GM21825 (cell line): ENCODE results near the gene UBAC2.

Experiments used
- ATAC-seq: cut with Tn5 transposase; IDR thresholded peaks from one replicate; pipeline ENCODE4 v1.9.1; 2021; ENCODE audit warnings: mild to moderate bottlenecking, moderate library complexity; ENCODE audit not compliant: unreplicated experiment

UBAC2 gene

GRCh38 chr13:99352351-99353245 lies 151.9 kb downstream of the UBAC2 start:
- no peak for ATAC-seq

GRCh38 chr13:99353246-99353600 lies 152.6 kb downstream of the UBAC2 start:
- no peak for ATAC-seq

GRCh38 chr13:99353836-99354235 lies 153.2 kb downstream of the UBAC2 start:
- ATAC-seq, result no peak

- peak; percentile 22 for ATAC-seq
Observed at GRCh38 chr13:99354371-99354951, 153.8 kb downstream of the UBAC2 start.

- no peak for ATAC-seq
Observed at GRCh38 chr13:99355267-99356011, 154.8 kb downstream of the UBAC2 start.

GRCh38 chr13:99356012-99356261 lies 155.3 kb downstream of the UBAC2 start:
- ATAC-seq, result peak; percentile 3

- peak; percentile 65 for ATAC-seq
Observed at GRCh38 chr13:99356262-99357091, 155.8 kb downstream of the UBAC2 start.

- ATAC-seq, result peak; percentile 22
Observed at GRCh38 chr13:99357131-99357596, 156.5 kb downstream of the UBAC2 start.

GRCh38 chr13:99357941-99358340 lies 157.3 kb downstream of the UBAC2 start:
- ATAC-seq, result no peak

- ATAC-seq, result no peak
Observed at GRCh38 chr13:99359528-99359927, 158.9 kb downstream of the UBAC2 start.

GRCh38 chr13:99360696-99361095 lies 160.0 kb downstream of the UBAC2 start:
- ATAC-seq, result no peak

- no peak for ATAC-seq
Observed at GRCh38 chr13:99361197-99361596, 160.5 kb downstream of the UBAC2 start.

GRCh38 chr13:99362362-99362761 lies 161.7 kb downstream of the UBAC2 start:
- ATAC-seq, result no peak

- ATAC-seq, result no peak
Observed at GRCh38 chr13:99363391-99363790, 162.7 kb downstream of the UBAC2 start.

- peak; percentile 47 for ATAC-seq
Observed at GRCh38 chr13:99363949-99364348, 163.3 kb downstream of the UBAC2 start.

GRCh38 chr13:99366075-99366987 lies 165.7 kb downstream of the UBAC2 start:
- peak; percentile 36 for ATAC-seq

- no peak for ATAC-seq
Observed at GRCh38 chr13:99367106-99367616, 166.5 kb downstream of the UBAC2 start.

- ATAC-seq, result no peak
Observed at GRCh38 chr13:99367663-99368448, 167.2 kb downstream of the UBAC2 start.
